Measurements from ENCODE around the gene SMPD1. TPM values are rescaled to one million over a fixed set of nuclear protein-coding genes. Genes with fewer than 3 reads are reported as not detected.

SMPD1 gene
- total RNA-seq, 1 experiment from 2014 or later = 2.8 TPM

GRCh38 chr11:6357222-6357621 lies 33.1 kb upstream of the SMPD1 start:
- DNase-seq (ENCODE audit: low read depth, low spot score) (peak; percentile 22), ATAC-seq (peak; percentile 49; the same call in 1 of the 2 replicates)
- BruUV-seq (replicated peaks) = no TSS peak
- no peaks in the 10 kb centered on the region for H3K79me2 ChIP-seq (ENCODE audit: insufficient read depth, low read length)
- H4K20me1 ChIP-seq (ENCODE audit: insufficient read depth) = no peaks in the 10 kb centered on the region
- peak overlapping the region; percentile 58 for H3K4me2 ChIP-seq (ENCODE audit: low read length)
- no peaks in the 10 kb centered on the region for H3K36me3 ChIP-seq (ENCODE audit: control insufficient read depth in 1 of 2, insufficient read depth in 2 of 2, low read length in 2 of 2)
- ChIA-PET POLR2A (no interaction called here), CTCF (interaction anchor here (1.1 to 1.3 kb wide), 2 partner anchors 75 to 106 kb away, joined by 3 to 4 read pairs; no protein-coding TSS in a partner anchor), RAD21 (ENCODE audit: low non-redundant PET in 1 of 2, low total read pairs in 2 of 2, uncharacterized antibody in 2 of 2, unreplicated experiment in 2 of 2) (no interaction called here)
- H3K9me3 ChIP-seq (ENCODE audit: control insufficient read depth in 1 of 2, insufficient read depth in 1 of 2, low read depth in 1 of 2, low read length in 2 of 2) = no peaks in the 10 kb centered on the region
- no peak overlapping the region for H3K9ac ChIP-seq (ENCODE audit: low read length)
- no peaks in the 10 kb centered on the region for H3K9me2 ChIP-seq (ENCODE audit: insufficient read depth)
- intact Hi-C loops (cut with micrococcal nuclease) = loop anchor here (10.0 kb wide), 1 partner anchor 542 kb away; no protein-coding TSS in a partner anchor
- H3K27ac ChIP-seq (ENCODE audit: low read depth, low read length) = no peak overlapping the region
- H3K27me3 ChIP-seq (ENCODE audit: insufficient read depth, low read length) = no peaks in the 10 kb centered on the region
- peak overlapping the region; percentile 98 for H2AFZ ChIP-seq (ENCODE audit: low read depth, low read length, poor library complexity, severe bottlenecking)
- H3K4me1 ChIP-seq (ENCODE audit: control insufficient read depth in 1 of 2, insufficient read depth in 2 of 2, low read length in 2 of 2) = peaks cover 5 to 16% of the 10 kb centered on the region in 2 experiments; a peak in 3 of 4 replicates
- H3K4me3 ChIP-seq (replicated peaks in 1 of 2; ENCODE audit: low read depth in 1 of 2, low read length in 2 of 2) = 0 out of 4 replicates have a peak overlapping the region, but pooled peaks of 1 of the 2 experiments have one; percentile 9
- TF ChIP-seq EGR1 (IDR thresholded peaks at IDR 0.05; ENCODE audit: low read depth) (peak; percentile 80), ELF1 (IDR thresholded peaks at IDR 0.05; ENCODE audit: borderline replicate concordance, low read depth) (no peak), FOSL1 (IDR thresholded peaks at IDR 0.05; ENCODE audit: low read depth) (peak; percentile 32; the same call in 1 of the 2 replicates), ZNF274 (IDR thresholded peaks at IDR 0.05; ENCODE audit: low read depth, low read length) (no peak), ATF3 (IDR thresholded peaks at IDR 0.05) (no peak), CBX3 (IDR thresholded peaks at IDR 0.05; ENCODE audit: low read depth) (no peak), EZH2phosphoT487 (IDR thresholded peaks at IDR 0.05; ENCODE audit: borderline replicate concordance) (no peak), TCF7L2 (IDR thresholded peaks at IDR 0.05; ENCODE audit: borderline replicate concordance, extremely low read depth, insufficient read depth, insufficient read length) (no peak), EZH2 (IDR thresholded peaks at IDR 0.05) (no peak), CEBPB (IDR thresholded peaks at IDR 0.05; ENCODE audit: low read depth) (no peak), POLR2A (IDR thresholded peaks at IDR 0.05; ENCODE audit: borderline replicate concordance, extremely low read depth, insufficient read depth, insufficient read length) (no peak), CTCF (IDR thresholded peaks at IDR 0.05 in 2 of 3, conservative IDR thresholded peaks at IDR 0.05 in 1 of 3; ENCODE audit: borderline replicate concordance in 1 of 3, insufficient read depth in 1 of 3, low read depth in 2 of 3, low read length in 2 of 3) (no peak), SIN3A (IDR thresholded peaks at IDR 0.05; ENCODE audit: low read depth) (no peak), SRF (IDR thresholded peaks at IDR 0.05; ENCODE audit: low read depth) (no peak), MAX (IDR thresholded peaks at IDR 0.05) (peak; percentile 6; the same call in 1 of the 2 replicates), RAD21 (IDR thresholded peaks at IDR 0.05; ENCODE audit: low read depth) (no peak), REST (IDR thresholded peaks at IDR 0.05; ENCODE audit: low read depth) (no peak), SP1 (IDR thresholded peaks at IDR 0.05; ENCODE audit: low read depth) (no peak), ZFX (IDR thresholded peaks at IDR 0.05) (no peak), YY1 (IDR thresholded peaks at IDR 0.05; ENCODE audit: extremely low read depth, insufficient replicate concordance, low read depth, low read length) (peak; percentile 73), JUND (IDR thresholded peaks at IDR 0.05) (0 out of 2 replicates have a peak, but pooled peaks have one; percentile 24)

Measured in HCT116 (cell line).